Bronchial epithelial cell (primary cell): Measurements from ENCODE around the gene POLR3B. TPM values are rescaled to one million over a fixed set of nuclear protein-coding genes. Genes with fewer than 3 reads are reported as not detected.
A peak's percentile ranks its signal among the peaks of the same experiment; 100 is the strongest.
"Not testable (repeated sequence)": the region's sequence is repeated elsewhere in the genome, so short reads cannot be mapped to it uniquely, and the experiment has no call there.

Experiments used
- DNase-seq: peaks from one replicate; pipeline ENCODE4 v3.0.0-alpha.2; 2010; ENCODE audit warnings: low read depth
- FAIRE-seq: peaks from 2 replicates; lab custom pipeline; 2011; peaks lifted over from hg19 to GRCh38; lab: Jason Lieb, UNC
- H3K27me3 ChIP-seq: 2 replicates; pipeline ENCODE4 v1.5.1; 2011; ENCODE audit warnings: low read length; ENCODE audit not compliant: control insufficient read depth, insufficient read depth
- H3K36me3 ChIP-seq: 2 replicates; pipeline ENCODE4 v1.5.1; 2011; ENCODE audit warnings: low read length; ENCODE audit not compliant: control insufficient read depth, insufficient read depth
- H3K4me3 ChIP-seq: 2 replicates; pipeline ENCODE4 v1.5.1; 2011; ENCODE audit warnings: mild to moderate bottlenecking, low read depth, low read length, control low read depth
- CTCF ChIP-seq: IDR thresholded peaks from 2 replicates; pipeline ENCODE4 v1.5.1; 2011; ENCODE audit warnings: mild to moderate bottlenecking, moderate library complexity, low read length, control low read depth, inconsistent platforms; ENCODE audit not compliant: insufficient read depth, severe bottlenecking
- total RNA-seq: library from RNA; depleted of rRNA; stranded (reverse); fragments of >200 nt; gene quantifications from 2 replicates; pipeline ENCODE4 v1.2.1, GENCODE V29; 2014

Gene POLR3B
- total RNA-seq, 1 donor from 2014 or later, result 9.7 TPM

- TF ChIP-seq CTCF, result no peak
- DNase-seq, result no peak
- Histone ChIP-seq H3K36me3 (peaks cover 3% of the 10 kb centered on the region), H3K27me3 (no peaks in the 10 kb centered on the region), H3K4me3 (no peak overlapping the region)
- FAIRE-seq, result no peak
These were observed 46.4 kb upstream of the POLR3B start for GRCh38 chr12:106311139-106311538.

DNA sequence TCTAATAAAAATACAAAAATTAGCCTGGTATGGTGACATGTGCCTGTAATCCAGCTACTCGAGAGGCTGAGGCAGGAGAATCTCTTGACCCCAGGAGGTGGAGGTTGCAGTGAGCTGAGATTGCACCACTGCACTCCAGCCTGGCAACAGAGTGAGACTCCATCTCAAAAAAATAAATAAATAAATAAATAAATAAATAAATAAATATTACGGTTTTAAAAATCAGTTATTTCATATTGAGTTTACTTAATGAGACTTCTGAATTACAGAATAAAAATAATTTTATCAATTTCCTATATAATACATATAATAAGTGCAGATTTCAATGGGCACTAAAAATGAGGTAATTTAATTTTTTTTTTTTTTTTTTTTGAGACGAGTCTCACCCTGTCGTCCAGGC lies 44.1 kb upstream of the POLR3B start:
- H3K4me3 ChIP-seq, FAIRE-seq, H3K36me3 ChIP-seq, H3K27me3 ChIP-seq, DNase-seq: not testable (repeated sequence)

DNA sequence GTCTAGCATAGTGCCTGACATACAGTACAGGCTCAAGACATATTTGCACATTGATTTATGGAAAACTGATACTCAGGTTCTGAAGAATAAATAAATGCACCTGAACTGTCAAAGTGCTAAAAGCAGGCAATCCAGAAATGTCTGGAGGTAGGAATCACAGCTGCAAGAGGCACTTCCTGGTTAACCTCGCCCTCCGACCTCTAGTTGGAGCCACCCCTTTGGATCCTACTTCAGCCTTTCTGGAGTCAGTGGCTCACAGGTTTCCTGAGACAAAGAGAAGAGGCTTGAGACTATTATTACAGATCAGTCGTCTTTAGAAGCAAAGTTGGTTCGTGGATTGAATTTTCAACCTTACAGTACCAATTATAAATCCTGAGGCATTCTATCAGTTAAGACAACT lies 42.0 kb upstream of the POLR3B start:
- TF ChIP-seq CTCF, result no peak
- DNase-seq (no peak), FAIRE-seq (no peak)
- Histone ChIP-seq H3K27me3 (no peaks in the 10 kb centered on the region), H3K36me3 (peaks cover 4% of the 10 kb centered on the region), H3K4me3 (no peak overlapping the region)

GRCh38 chr12:106317406-106318082 lies 40.0 kb upstream of the POLR3B start:
- no peak for TF ChIP-seq CTCF
- no peak for FAIRE-seq
- Histone ChIP-seq H3K36me3 (peaks cover 8% of the 10 kb centered on the region), H3K4me3 (no peak overlapping the region), H3K27me3 (no peaks in the 10 kb centered on the region)
- DNase-seq, result peak; percentile 49

DNA sequence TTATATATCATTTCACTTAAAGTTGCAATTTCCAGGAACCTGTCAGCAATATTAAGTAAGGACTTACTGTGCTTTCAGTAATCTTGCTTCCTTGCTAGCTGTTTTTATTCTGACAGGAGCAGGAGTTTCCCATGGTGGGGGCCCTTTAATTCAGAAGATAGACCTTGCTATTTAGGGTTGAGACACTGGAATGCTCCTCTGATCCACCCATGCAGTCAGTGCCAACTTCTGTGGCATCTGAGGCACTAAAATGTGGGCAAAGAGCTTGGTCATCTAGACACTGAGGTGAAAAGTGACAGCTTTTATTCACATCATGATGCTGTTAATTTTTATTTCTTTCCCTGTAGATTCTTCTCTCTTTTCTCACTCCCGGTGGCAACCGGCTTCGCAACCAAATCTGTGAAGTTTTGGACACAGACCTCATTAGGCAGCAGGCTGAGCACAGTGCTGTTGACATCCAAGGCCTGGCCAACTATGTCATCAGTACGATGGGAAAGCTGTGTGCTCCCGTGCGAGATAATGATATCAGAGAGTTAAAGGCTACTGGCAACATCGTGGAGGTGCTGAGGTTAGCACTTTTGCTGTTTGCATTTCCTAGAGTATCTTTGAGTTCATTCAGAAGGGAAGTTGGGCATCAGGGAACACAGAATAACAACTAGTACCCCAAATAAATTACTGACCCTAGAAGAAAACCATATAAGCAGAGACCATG lies 36.3 kb upstream of the POLR3B start:
- FAIRE-seq (no peak), DNase-seq (no peak)
- Histone ChIP-seq H3K4me3 (no peak overlapping the region), H3K27me3 (no peaks in the 10 kb centered on the region), H3K36me3 (peaks cover 10% of the 10 kb centered on the region)
- no peak for TF ChIP-seq CTCF

DNA sequence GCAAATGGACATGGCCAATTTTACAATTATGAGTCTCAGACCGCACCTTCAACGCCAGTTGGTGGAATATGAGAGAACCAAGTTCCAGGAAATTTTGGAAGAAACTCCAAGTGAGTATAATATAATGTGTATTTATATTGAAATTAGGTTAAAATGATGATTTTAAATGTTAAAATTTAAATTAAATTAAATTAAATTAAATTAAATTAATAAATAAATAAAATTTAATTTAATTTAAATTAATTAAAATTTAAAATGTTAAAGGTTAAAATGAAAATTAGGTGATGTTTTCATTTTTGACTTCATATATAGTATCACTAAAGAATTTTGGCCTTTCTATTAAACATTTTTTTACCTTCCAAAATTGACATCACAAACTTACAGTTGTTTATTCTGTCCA lies 34.0 kb upstream of the POLR3B start:
- no peak for TF ChIP-seq CTCF
- DNase-seq (no peak), FAIRE-seq (no peak)
- H3K27me3 ChIP-seq, result no peaks in the 10 kb centered on the region
- peaks cover 10% of the 10 kb centered on the region for H3K36me3 ChIP-seq
- H3K4me3 ChIP-seq, result no peak overlapping the region
